Inferior parietal cortex (tissue), 1 donor: ENCODE measurements around the gene CTXN3.

Experiments
- DNase-seq: peaks from one replicate; pipeline ENCODE4 v3.0.0-alpha.2; 2016; ENCODE audit errors: extremely low spot score

The CTXN3 gene

DNA sequence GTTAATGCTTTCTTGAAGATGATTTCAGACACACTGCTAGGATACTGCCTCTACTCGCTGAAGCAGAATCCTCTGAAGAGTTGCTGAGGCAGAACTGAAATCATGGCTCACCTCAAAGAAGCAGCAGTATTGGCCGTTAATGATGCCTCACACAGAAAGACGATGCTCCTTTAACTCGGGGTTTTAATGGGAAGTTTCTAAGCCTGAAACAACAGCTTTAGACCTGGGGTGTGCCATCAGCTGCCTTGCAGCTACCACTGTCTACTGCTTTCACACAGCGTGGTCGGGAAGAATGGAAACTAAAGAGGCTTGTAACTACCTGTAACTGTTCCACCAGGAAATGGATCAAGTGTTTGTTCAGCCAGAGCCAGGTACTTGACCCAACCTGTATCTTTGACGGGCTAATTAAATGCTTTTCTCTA, at the start of gene CTXN3:
Gene CTXN3, plus strand, starts transcription at position 65 of the 422 bp plus-strand sequence. CDS start 8,440 bp downstream, outside the sequence.
- no peak for DNase-seq

DNA sequence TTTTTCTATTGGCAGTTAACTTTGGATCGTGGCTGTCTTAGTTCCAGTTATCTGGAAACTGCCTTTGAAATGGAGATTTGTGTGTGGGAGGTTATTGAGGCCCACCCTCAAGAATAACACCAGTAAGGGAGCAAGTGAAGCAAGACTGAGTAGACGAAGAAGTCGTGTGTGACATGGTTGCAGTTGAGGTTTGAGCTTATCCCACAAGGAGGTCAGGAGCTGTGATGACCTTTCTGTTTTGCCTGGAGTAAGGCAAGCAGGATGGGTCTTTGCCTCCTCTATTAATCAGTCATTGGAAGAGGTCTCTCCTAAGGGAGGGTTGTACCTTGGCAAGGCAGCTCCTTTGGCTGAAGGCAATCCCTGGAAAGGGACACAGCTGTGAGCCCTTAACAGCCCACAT, 49.6 kb upstream of the CTXN3 start:
- DNase-seq: no peak

DNA sequence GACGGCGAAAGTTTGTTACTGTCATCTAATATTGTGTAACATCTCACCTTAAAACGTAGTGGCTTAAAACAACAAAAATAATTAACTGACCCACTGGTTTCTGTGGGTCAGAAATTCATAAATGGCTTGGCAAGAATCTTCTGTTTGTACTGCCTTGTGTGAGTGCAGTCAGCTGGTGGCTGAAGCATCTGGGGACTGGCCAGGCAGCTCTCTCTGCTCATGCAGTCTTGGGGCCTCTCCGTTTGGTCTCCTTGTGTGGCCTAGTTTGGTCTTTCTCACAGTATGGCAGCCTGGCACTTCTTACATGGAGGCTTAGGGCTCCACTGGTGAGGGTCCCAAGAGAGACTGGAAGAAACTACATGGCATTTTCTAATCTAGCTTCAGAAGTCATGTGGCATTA, 49.0 kb upstream of the CTXN3 start:
- DNase-seq: no peak

DNA sequence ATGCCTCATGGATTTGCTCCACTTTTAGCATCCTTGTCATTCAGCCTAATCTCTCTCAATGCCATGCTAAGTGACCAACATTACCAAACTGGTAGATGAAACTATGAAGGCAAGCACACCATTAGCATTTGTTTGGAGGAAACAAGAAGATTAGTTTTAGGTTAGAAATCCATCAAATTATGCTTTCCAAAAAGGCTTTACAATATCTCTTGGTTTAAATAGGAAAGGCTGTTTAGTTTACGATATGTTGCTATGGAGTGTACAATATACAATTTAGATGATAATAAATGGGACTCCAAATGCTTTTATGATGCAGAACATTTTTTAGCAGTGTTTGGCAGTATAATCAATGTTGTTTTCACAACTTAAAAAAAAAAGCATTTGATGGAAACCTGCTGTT, 47.8 kb upstream of the CTXN3 start:
- no peak for DNase-seq

DNA sequence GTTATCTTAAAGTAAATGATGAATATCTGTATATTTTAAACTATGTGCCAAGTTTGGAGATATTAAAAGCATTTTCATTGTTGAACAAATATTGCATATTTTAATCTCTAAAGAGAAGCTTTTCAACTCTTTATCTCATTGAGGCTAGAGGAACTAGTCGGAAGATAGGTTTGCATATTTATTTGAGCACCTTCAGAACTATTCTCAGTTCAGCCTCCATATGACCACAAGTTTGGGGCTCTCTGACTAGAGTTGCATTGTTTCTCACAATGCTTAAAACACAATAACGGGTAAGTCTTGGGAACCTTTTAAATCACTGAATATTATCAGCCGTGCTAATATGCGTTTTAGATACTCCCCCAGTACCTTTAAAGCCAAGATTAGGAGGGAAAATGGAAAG, 47.3 kb upstream of the CTXN3 start:
- no peak for DNase-seq

DNA sequence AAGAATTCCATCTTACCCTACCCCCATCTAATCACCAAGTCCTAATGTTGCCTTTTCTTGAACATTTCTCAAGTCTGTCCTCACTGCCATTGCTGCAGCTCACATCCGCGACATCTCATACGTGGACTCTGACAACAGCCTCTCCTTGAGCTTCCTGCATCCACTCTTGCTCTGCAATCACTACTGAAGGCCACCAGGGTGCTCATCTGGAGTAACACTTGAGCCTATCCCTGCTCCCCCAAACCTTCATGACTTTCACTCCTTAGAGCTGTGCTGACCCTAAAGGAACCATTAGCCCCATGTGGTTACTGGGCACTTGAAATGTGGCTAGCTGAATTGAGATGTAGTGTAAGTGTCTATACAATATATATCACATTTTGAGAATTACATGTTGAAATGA, 46.4 kb upstream of the CTXN3 start:
- DNase-seq: no peak

DNA sequence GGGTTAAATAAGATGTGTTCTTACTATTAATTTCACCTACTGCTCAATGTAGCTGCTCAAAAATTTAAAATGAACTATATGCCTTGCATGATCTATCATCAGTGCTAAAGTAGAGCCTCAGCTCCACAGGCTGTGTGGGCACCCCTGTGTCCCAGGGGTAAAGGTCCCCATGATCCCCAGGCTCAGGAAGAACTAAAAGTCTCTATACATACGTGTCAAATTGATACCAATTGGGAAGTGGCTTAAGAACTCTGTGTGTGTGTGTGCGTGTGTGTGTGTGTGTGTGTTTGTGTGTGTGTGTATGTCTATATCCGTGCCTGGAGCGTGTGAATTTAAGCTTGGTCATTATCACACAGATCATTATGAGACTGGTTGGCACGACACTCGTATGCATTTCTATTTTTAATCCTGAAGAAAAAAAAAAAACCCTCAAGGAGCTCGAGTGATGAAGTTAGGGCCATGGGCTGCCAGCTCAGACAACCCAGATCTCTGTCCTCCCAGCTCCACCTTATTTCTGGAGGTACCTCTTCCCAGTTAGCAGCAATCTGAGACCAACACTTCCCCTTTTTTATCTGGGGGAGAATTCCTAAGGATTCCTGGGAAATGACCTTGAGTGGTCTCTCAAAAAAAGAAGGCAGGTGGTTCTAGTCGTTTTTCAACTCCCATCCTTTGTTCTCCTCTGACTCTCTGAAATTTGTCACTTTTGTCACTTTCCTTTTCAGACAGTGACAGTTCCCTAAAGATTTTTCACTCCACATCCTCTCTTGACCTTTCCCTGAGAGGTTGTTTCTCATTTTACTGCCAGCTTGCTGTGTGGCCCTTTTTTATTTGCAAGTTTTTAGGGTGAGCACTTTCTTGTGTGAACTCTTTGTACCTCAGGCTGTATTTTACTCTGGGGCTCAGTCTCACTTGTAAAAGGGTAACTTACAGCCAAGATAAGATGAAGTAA, 45.7 kb upstream of the CTXN3 start:
- DNase-seq: no peak

DNA sequence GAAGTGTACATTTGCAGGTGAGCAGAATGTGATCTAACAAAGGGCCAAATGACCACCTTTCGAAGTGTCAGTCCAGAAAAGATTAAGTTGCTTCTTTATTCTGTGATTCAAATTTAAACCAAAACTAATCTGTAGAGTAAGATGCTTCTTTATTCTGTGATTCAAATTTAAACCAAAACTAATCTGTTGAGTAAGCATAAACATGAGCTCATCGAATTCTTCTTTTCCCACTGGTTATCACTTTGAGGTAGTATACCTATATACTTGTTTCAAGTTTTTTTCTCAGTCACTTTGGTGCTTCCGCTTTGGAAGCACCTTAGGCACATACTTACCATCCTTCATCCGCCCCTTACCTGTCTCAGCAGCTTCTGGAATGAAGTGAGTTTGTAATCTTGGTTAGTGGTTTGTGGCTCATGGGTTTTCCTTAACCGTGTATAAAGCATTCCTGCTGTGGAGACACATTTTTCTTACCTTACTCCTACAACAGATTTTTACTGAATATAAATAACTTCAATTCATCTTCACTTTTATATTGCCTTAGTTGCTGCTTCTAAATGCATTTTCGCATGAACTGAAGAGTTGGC, 40.7 kb upstream of the CTXN3 start:
- no peak for DNase-seq

DNA sequence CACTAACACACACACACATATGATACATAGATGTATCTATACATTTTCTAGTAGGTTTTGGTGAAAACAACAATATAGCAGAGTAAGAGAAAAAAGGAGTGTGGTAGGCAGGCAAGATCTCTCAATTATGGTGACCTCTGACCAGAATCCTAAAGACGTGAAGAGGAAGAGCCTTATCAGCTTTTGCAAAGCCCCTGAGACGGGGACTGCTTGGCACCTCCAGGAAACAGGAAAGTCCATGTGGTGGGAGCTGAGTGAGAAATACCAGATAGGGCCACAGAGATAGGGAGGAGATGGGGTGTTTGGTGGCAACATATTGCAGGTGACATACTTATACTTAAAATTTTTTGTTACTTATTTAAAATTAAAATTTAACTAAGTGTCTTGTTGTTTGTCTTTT, 39.9 kb upstream of the CTXN3 start:
- no peak for DNase-seq

DNA sequence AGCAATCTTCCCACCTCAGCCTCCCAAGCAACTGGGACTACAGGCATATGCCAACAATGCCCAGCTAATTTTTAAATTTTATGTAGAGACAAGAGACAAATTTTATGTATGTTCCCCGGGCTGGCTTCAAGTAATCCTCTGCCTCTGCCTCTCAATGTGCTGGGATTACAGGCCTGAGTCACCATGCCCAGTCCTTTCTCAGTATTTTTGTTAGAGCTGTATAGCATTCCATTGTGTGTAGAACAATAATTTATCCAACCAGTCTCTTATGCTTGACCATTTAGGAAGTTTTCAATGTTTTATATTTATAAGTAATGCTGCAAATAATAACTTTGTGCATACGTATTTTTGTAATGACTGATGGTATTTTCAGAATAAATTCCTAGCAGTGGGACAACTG, 38.9 kb upstream of the CTXN3 start:
- DNase-seq: no peak

DNA sequence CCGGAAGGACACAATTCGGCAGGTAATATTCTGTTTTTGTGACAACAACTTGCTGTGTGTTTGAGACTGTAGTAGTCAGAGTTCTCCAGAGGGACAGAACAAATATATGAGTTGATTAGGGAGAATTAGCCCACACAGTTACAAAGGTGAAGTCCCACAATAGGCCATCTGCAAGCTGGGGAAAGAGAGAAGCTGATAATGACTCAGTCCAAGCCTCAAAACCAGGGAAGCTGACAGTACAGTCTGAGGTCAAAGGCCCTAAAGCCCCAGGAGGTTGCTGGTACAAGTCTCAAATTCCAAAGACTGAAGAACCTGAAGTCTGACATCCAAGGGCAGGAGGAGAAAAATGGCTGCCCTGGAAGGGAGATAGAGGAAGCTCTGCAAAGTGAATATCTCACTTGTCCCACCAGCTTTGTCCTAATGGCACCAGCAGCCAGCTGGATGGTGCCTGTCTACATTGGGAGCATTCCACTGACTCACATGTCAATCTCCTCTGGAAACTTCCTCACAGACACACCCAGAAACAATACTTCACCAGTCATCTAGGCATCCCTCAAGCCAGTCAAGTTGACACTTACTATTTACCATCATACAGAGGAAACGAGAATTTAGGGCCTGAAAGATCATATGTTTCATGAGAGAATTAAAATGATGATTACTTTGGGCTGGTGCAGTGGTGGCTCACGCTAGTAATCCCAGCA, 36.3 kb upstream of the CTXN3 start:
- no peak for DNase-seq

DNA sequence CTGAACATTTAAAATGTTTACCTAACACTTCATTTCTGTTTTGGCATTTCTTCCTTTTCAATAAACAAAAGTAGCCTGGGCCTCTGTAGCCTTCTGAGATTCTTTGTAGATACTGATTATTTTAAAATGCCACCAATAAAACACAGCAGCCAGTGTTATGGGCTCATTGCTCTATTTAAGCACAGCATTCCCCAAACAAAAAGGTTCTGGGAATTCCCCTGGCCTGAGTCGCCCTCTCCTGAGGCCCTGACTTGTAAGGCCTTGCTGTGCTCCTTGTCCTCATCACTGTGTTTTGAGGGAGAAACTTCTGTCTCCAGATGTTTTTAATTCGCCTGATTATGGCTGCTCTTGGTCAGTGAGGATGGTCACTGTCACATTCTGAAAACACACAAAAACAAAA, 33.0 kb upstream of the CTXN3 start:
- DNase-seq: no peak

DNA sequence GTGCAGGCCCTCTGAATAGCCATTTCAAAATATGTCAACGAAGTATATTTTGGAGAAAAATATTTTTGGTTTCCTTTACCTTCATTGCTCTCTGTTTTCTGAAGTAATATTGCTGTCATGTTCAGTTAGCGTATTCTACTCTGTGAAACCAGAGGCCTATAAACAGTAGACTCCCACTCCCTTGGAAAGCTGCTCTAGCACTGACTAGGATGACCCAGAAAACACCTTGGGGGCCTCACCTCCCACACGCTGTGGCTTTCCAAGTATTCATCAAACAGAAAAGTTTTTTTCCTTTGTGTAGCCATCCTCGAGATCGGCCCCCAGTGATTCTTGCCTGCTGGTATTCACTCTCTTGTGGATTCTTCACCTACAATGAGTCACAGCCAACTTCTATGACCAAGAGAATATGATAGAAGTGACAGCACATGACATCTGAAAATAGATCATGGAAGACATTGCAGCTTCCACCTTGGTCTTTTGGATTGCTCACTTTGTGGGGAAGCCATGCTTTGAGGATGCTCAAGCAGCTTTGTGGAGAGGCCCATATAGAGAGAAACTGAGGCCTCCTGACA, 28.9 kb upstream of the CTXN3 start:
- no peak for DNase-seq

DNA sequence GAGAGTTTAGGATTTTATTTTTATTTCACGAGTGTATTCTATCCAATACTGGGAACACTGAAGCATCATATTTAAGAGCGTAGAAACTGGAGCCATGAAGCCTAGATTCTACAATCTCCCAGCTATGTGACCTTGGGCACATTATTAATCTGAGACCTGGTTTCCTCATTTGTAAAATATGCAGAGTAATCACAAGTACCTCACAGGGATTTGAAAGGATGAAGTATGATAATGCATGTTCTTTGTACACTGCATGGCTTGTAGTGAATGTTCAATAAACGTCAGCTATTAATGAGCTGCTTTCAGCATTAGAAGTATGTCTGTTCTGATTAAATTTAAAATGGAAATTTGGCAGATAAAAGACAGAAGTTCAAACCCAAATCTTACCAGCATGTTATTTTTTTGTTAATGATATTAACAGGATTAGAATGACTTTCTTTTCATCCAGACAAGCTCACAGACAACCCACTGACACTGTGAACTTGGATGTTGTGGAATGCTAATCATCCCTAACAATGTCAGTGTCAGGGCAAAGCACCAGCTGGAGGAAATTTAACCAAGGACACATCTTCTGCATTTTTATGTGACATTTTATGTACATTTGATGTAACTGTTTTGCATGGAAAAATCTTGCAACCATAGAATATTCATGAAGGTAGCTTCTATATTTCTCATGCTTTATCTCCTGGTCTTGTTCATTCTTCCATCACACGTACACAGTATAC, 27.1 kb upstream of the CTXN3 start:
- DNase-seq: no peak

DNA sequence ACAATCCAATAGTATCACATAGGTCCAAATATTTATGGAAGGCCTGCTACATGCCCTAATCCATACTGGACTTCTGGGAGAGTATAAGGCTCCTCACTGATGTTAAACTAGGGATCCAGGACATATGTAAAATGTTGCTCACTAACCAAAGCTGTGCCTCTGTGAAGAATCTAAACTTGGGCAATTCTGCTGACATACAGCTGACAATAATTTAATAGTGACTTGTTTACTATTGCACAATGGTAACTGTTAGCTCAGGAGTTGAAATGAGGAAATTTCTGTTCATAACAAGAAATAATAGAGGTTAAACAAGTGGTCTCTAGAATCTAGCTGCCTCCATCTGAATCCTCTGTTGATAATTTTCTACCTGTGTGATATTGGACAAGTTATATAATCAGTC, 14.9 kb upstream of the CTXN3 start:
- no peak for DNase-seq

DNA sequence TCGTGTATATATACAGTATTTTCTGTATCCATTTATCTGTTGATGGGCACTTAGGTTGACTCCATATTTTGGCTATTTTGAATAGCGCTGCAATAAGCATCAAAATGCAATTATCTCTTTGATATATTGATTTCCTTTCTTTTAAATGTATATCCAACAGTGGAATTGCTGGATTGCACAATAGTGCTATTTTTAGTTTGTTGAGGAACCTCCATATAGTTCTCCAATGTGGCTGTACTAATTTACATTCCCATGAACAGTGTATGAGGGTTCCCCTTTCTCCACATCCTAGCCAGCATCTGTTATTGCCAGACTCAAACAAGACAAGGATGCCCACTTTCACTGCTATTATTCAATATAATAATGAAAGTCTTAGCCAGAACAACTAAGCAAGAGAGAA, 9.1 kb upstream of the CTXN3 start:
- DNase-seq: no peak

DNA sequence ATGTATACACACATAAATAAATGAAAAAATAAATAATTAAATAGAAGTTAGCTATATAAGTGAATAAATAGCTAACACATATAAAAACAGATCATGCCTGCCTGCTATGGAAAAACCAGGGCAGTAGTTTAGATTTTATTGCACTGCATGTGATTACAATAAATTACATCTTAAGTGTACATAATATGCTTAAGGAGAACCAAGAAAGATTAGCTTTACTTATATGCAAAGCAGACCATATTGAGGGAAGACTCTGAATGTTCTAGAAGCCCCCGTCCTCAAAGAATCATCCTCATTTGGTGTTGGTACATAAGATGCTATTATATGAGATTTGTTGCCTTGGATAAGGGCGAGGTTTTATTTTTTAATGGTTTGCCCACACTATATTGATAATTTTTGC, 5.9 kb upstream of the CTXN3 start:
- DNase-seq: no peak

DNA sequence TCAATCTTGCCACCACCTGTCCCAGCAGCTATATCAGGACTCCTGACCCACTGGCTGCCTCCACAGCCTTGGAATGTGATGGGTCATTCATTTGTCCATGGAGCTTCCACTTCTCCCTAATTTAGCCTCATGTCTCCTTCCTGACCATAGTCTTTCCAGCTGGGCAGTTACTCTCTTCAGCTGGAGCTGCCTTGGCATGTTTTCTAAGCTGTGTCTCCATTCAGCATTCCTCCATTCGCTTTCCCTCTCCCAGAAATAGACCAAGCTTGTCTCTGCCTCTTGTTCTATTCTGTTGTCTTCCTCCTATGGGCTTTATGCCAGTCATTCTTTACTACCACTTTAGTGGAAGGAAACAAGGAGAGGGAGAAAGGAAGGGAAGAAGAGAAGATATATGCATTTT, 5.3 kb upstream of the CTXN3 start:
- no peak for DNase-seq

DNA sequence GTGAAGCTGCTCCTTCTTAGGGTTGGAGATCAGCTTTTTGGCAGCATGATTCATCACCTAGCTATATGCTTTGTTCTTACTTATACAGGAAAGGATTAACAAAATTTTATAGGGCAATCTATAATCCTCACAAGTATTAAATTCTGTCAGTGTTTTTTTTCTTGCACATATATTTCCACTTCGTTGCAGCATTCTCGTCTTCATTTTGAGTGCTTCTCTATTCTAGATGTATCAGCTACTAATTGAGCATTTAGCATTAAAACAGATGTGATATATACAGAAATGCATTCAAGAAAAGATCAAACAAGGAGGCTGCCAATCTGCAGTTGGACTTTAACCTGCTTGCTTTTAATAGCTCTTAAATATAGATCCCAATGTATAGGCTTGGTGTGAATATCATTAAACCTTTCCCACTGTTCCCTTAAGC, 3.6 kb upstream of the CTXN3 start:
- no peak for DNase-seq

DNA sequence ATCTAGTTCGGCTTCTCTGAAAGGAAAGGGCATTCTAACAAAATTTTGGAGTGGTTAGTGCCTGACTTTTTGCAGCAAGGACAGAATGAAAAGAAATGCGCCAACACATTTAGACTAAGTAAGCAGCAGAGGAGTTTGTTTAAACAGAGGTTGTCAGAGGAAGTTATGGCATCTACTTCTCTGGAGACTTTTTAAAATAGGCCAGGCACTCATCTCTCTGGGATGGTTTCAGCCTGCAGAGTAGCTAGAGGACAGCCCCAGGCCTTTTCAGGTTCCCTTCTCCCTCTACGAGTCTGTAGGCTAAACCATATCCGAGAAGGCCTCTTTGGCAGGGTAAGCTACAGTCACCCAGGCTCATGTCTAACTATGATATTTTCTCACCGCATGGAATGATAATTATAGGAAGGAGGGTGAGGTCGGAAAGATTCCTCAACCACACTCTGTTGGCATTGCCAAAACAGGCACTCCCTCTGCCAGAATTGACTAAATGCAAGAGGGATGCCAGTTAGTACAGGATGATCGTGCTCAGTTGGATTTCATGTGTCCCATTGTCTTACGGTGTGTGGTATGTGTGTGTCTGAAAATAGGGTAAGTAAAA, 1.4 kb upstream of the CTXN3 start:
- peak; percentile 5 for DNase-seq

DNA sequence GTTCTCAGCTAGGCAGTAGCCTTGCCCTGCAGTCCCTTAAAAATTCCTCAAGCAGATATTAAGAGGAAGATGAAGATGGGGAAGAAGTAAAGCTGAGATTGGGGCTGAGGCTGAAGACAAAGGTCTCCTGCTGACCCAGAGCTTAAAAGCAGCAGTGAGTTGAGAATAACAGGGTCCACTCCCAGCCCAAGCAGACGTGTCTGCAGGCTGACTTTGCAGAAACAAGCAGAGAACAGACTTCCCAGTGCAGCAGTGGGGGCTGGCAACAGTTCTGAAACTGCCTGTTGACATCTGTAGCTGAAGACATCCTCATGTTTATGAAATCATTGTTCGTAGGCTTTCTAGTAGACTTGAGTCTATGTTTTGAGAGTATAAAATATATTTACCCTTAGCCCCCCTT, 1.1 kb downstream of the CTXN3 start:
- no peak for DNase-seq
